SK-N-SH (cell line): ENCODE data around the gene SIRT5. TPM values are rescaled to one million over a fixed set of nuclear protein-coding genes. Genes with fewer than 3 reads are reported as not detected.

Experiments used
- CTCF ChIA-PET: fragments of 300-600, 350-600 bp; formaldehyde crosslinking; extraction: SDS; loops from one replicate; lab custom pipeline; 2021; lab: Yijun Ruan, JAX
- POLR2A ChIA-PET: fragments of 350-600 bp; sonication (Branson Sonifier 250); formaldehyde crosslinking; extraction: SDS; loops from one replicate; lab custom pipeline; 2020; ENCODE audit warnings: antibody characterized with exemption, inconsistent platforms; lab: Yijun Ruan, JAX
- DNase-seq: peaks from one replicate; pipeline ENCODE4 v3.0.0; 2012
- H2AFZ ChIP-seq: fragments of 200-600 bp; sonication (generic); 2 replicates; pipeline ENCODE4 v1.8.1; 2016; ENCODE audit warnings: antibody characterized with exemption, mild to moderate bottlenecking, low read depth
- H3F3A ChIP-seq: fragments of 200-600 bp; sonication (generic); replicated peaks from 2 replicates; pipeline ENCODE3; 2016; ENCODE audit warnings: antibody characterized with exemption, mild to moderate bottlenecking; ENCODE audit not compliant: insufficient read depth
- H3K27ac ChIP-seq, 2 experiments: fragments of 200-500 bp in 1 of 2; fragments of 200-600 bp in 1 of 2; sonication (Bioruptor generic) in 1 of 2; sonication (generic), shearing (Covaris generic) in 1 of 2; 2 replicates each; pipeline versions ENCODE4 v1.5.1 to v1.6.1; 2014 to 2016; ENCODE audit warnings: low read depth in 2 of 2, inconsistent platforms in 1 of 2, low read length in 1 of 2, mild to moderate bottlenecking in 1 of 2, mixed read lengths in 1 of 2
- H3K27me3 ChIP-seq: fragments of 200-600 bp; sonication (generic), shearing (Covaris generic); 2 replicates; pipeline ENCODE4 v1.6.1; 2016; ENCODE audit warnings: mixed run types; ENCODE audit not compliant: insufficient read depth
- H3K36me3 ChIP-seq, 2 experiments: fragments of 200-500 bp in 1 of 2; fragments of 200-600 bp in 1 of 2; sonication (Bioruptor generic) in 1 of 2; sonication (generic) in 1 of 2; replicated peaks in 1 of 2; 2 replicates each; pipeline versions ENCODE3 to v1.5.1; 2014 to 2016; ENCODE audit warnings: low read length in 1 of 2, mild to moderate bottlenecking in 1 of 2; ENCODE audit not compliant: insufficient read depth in 2 of 2, control insufficient read depth in 1 of 2
- H3K4me1 ChIP-seq, 2 experiments: fragments of 200-500 bp in 1 of 2; fragments of 200-600 bp in 1 of 2; sonication (Bioruptor generic) in 1 of 2; sonication (generic), shearing (Covaris generic) in 1 of 2; 2 replicates each; pipeline versions ENCODE4 v1.5.1 to v1.6.1; 2014 to 2016; ENCODE audit warnings: low read depth in 1 of 2, low read length in 1 of 2, mixed run types in 1 of 2; ENCODE audit not compliant: insufficient read depth in 2 of 2, control insufficient read depth in 1 of 2
- H3K4me2 ChIP-seq: fragments of 200-600 bp; sonication (generic), shearing (Covaris generic); 2 replicates; pipeline ENCODE4 v1.6.1; 2017; ENCODE audit warnings: mixed run types
- H3K4me3 ChIP-seq, 2 experiments: fragments of 200-500 bp in 1 of 2; fragments of 200-600 bp in 1 of 2; sonication (Bioruptor generic) in 1 of 2; sonication (generic), shearing (Covaris generic) in 1 of 2; 2 replicates each; pipeline versions ENCODE4 v1.5.1 to v1.8.1; 2014 to 2016; ENCODE audit warnings: low read depth in 2 of 2, inconsistent platforms in 1 of 2, low read length in 1 of 2, mild to moderate bottlenecking in 1 of 2, mixed read lengths in 1 of 2, moderate library complexity in 1 of 2
- H3K79me2 ChIP-seq: fragments of 200-600 bp; sonication (generic); 2 replicates; pipeline ENCODE4 v1.8.1; 2017; ENCODE audit warnings: mild to moderate bottlenecking; ENCODE audit not compliant: insufficient read depth
- H3K9ac ChIP-seq: fragments of 200-600 bp; sonication (generic); 2 replicates; pipeline ENCODE4 v1.6.1; 2017; ENCODE audit warnings: mixed run types
- H3K9me2 ChIP-seq: fragments of 200-600 bp; sonication (generic); 2 replicates; pipeline ENCODE4 v1.6.1; 2017; ENCODE audit warnings: mixed run types
- H3K9me3 ChIP-seq: fragments of 200-600 bp; sonication (generic); 2 replicates; pipeline ENCODE4 v1.6.1; 2017; ENCODE audit warnings: mixed run types, mild to moderate bottlenecking, moderate library complexity
- H4K20me1 ChIP-seq: fragments of 200-600 bp; sonication (generic); 2 replicates; pipeline ENCODE4 v1.6.1; 2017; ENCODE audit warnings: mild to moderate bottlenecking, mixed run types; ENCODE audit not compliant: insufficient read depth
- CHD2 ChIP-seq: fragments of 150-350 bp; IDR thresholded peaks from 2 replicates; pipeline ENCODE4 v1.6.1; 2018; ENCODE audit warnings: low read length; ENCODE audit not compliant: partially characterized antibody
- FOXJ3 ChIP-seq: sonication (generic); formaldehyde crosslinking; IDR thresholded peaks from 2 replicates; pipeline ENCODE4 v1.5.1; 2020; ENCODE audit warnings: mild to moderate bottlenecking, missing genetic modification reagents
- FOXM1 ChIP-seq: IDR thresholded peaks from 2 replicates; pipeline ENCODE4 v1.4.0; 2012; ENCODE audit warnings: low read depth, mild to moderate bottlenecking
- JUND ChIP-seq: IDR thresholded peaks from 2 replicates; pipeline ENCODE4 v1.4.0; 2012
- NFIC ChIP-seq: IDR thresholded peaks from 2 replicates; pipeline ENCODE4 v1.4.0; 2012; ENCODE audit warnings: borderline replicate concordance
- POLR2AphosphoS5 ChIP-seq: IDR thresholded peaks from 2 replicates; pipeline ENCODE4 v1.6.1; 2012; ENCODE audit warnings: low read depth, low read length
- WGBS: methylation state at CpG from one replicate; pipeline ENCODE4 v1.1.6; 2017; ENCODE audit warnings: low lambda C conversion rate; 5-methylcytosine and 5-hydroxymethylcytosine counted together
- polyA plus RNA-seq, 3 experiments: library from polyadenylated mRNA; depleted of rRNA; stranded (reverse); fragments of >200 nt; gene quantifications; 2 replicates each; pipeline ENCODE4 v1.2.3, GENCODE V29; 2012
- TF ChIP-seq, protein P1 (sequence below): IDR thresholded peaks from 2 replicates; pipeline ENCODE4 v1.6.1; 2012; ENCODE audit warnings: mild to moderate bottlenecking, low read depth, low read length, moderate library complexity
- TF ChIP-seq, protein P2 (sequence below): IDR thresholded peaks from 2 replicates; pipeline ENCODE4 v1.4.0; 2012; ENCODE audit warnings: low read depth
- TF ChIP-seq, protein P3 (sequence below): IDR thresholded peaks from 2 replicates; pipeline ENCODE4 v1.4.0; 2012; ENCODE audit warnings: low read depth, borderline replicate concordance
- TF ChIP-seq, protein P4 (sequence below): IDR thresholded peaks from 2 replicates; pipeline ENCODE4; 2012

The SIRT5 gene
- polyA plus RNA-seq, 1 of the 3 experiments (the other 2 are of a cell fraction): 6.7 TPM

DNA sequence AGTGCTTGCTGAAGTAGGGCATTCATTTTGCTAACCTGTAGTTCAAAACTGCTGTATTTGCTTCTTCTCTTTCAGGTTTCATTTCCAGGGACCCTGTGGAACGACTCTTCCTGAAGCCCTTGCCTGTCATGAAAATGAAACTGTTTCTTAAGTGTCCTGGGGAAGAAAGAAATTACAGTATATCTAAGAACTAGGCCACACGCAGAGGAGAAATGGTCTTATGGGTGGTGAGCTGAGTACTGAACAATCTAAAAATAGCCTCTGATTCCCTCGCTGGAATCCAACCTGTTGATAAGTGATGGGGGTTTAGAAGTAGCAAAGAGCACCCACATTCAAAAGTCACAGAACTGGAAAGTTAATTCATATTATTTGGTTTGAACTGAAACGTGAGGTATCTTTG, 37.3 kb downstream of the SIRT5 start (continued):
- TF ChIP-seq, protein P1, sequence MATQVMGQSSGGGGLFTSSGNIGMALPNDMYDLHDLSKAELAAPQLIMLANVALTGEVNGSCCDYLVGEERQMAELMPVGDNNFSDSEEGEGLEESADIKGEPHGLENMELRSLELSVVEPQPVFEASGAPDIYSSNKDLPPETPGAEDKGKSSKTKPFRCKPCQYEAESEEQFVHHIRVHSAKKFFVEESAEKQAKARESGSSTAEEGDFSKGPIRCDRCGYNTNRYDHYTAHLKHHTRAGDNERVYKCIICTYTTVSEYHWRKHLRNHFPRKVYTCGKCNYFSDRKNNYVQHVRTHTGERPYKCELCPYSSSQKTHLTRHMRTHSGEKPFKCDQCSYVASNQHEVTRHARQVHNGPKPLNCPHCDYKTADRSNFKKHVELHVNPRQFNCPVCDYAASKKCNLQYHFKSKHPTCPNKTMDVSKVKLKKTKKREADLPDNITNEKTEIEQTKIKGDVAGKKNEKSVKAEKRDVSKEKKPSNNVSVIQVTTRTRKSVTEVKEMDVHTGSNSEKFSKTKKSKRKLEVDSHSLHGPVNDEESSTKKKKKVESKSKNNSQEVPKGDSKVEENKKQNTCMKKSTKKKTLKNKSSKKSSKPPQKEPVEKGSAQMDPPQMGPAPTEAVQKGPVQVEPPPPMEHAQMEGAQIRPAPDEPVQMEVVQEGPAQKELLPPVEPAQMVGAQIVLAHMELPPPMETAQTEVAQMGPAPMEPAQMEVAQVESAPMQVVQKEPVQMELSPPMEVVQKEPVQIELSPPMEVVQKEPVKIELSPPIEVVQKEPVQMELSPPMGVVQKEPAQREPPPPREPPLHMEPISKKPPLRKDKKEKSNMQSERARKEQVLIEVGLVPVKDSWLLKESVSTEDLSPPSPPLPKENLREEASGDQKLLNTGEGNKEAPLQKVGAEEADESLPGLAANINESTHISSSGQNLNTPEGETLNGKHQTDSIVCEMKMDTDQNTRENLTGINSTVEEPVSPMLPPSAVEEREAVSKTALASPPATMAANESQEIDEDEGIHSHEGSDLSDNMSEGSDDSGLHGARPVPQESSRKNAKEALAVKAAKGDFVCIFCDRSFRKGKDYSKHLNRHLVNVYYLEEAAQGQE: no peak

DNA sequence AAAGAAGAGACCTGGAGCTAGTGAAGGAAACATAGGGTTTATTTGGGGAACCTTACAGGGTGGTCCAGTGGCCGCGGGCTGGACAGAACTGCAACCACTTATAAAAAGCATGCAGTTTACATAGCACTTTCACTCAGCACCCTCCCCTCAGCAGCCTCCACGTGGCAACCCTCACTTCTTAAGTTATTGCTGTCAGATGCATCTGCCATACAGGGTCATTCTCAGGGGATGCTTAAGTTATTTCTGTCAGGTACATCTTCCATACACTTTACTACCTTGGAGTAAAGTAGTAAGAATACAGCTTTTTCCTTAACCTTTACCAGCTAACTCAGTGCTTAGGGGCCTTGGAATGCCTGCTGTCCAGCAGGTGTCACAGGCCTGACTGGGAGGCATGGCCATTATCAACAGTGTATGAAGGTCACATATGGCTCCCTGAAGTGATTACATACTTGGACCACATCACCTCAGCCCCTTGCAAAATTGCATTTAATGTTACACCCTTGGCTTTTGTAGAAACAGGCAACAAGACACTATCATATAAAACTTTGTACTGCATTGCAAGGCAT, 38.7 kb downstream of the SIRT5 start:
- H3K36me3 ChIP-seq: peaks cover 11 to 18% of the 10 kb centered on the region in 2 experiments
- no peak overlapping the region; a peak in 1 of 4 replicates for H3K27ac ChIP-seq
- TF ChIP-seq, protein P2, sequence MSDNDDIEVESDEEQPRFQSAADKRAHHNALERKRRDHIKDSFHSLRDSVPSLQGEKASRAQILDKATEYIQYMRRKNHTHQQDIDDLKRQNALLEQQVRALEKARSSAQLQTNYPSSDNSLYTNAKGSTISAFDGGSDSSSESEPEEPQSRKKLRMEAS: no peak
- TF ChIP-seq NFIC (no peak), JUND (no peak), FOXJ3 (no peak), FOXM1 (no peak), CHD2 (no peak), POLR2AphosphoS5 (no peak)
- TF ChIP-seq, protein P3, sequence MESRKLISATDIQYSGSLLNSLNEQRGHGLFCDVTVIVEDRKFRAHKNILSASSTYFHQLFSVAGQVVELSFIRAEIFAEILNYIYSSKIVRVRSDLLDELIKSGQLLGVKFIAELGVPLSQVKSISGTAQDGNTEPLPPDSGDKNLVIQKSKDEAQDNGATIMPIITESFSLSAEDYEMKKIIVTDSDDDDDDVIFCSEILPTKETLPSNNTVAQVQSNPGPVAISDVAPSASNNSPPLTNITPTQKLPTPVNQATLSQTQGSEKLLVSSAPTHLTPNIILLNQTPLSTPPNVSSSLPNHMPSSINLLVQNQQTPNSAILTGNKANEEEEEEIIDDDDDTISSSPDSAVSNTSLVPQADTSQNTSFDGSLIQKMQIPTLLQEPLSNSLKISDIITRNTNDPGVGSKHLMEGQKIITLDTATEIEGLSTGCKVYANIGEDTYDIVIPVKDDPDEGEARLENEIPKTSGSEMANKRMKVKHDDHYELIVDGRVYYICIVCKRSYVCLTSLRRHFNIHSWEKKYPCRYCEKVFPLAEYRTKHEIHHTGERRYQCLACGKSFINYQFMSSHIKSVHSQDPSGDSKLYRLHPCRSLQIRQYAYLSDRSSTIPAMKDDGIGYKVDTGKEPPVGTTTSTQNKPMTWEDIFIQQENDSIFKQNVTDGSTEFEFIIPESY: no peak
- TF ChIP-seq, protein P4, sequence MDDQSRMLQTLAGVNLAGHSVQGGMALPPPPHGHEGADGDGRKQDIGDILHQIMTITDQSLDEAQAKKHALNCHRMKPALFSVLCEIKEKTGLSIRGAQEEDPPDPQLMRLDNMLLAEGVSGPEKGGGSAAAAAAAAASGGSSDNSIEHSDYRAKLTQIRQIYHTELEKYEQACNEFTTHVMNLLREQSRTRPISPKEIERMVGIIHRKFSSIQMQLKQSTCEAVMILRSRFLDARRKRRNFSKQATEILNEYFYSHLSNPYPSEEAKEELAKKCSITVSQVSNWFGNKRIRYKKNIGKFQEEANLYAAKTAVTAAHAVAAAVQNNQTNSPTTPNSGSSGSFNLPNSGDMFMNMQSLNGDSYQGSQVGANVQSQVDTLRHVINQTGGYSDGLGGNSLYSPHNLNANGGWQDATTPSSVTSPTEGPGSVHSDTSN: no peak
- TF ChIP-seq, all 33 proteins: peak for 0
- H3K9me2 ChIP-seq: no peaks in the 10 kb centered on the region
- no peak overlapping the region for H2AFZ ChIP-seq
- H3K4me2 ChIP-seq: peak overlapping the region; percentile 88; the same call in 1 of the 2 replicates
- POLR2A ChIA-PET: interaction anchor here (4.1 kb wide), 1 partner anchor 38 kb away, joined by 33 read pairs; the partner anchor contains the start of gene SIRT5
- no peak overlapping the region for H3K4me3 ChIP-seq
- H3F3A ChIP-seq: peaks cover 11% of the 10 kb centered on the region
- H3K9ac ChIP-seq: no peak overlapping the region
- CTCF ChIA-PET: interaction anchor here (0.7 to 1.0 kb wide), 2 partner anchors 12 to 38 kb away, joined by 3 to 4 read pairs; partner anchors contain the start of gene SIRT5
- no peak for DNase-seq
- peaks cover 14% of the 10 kb centered on the region for H4K20me1 ChIP-seq
- H3K9me3 ChIP-seq: no peaks in the 10 kb centered on the region
- H3K79me2 ChIP-seq: peaks cover 40% of the 10 kb centered on the region
- WGBS: 85% methylated on average over 2 of the region's 3 CpGs
- peaks cover 5 to 24% of the 10 kb centered on the region in 2 experiments; a peak in 3 of 4 replicates for H3K4me1 ChIP-seq
- no peaks in the 10 kb centered on the region for H3K27me3 ChIP-seq
